Thyroid gland (tissue), 4 donors: ENCODE measurements around the gene TMEM125. TPM values are rescaled to one million over a fixed set of nuclear protein-coding genes. Genes with fewer than 3 reads are reported as not detected.

Source experiments
- DNase-seq, 2 donors: peaks; one replicate each; pipeline ENCODE4 v3.0.0-alpha.2; 2019
- H3K27ac ChIP-seq, 3 donors: fragments of 200-600 bp; sonication (generic); 1 replicate in 2 of 3; 2 replicates in 1 of 3; pipeline ENCODE4 v1.5.1; 2016 to 2019; ENCODE audit warnings: mild to moderate bottlenecking in 1 of 3, moderate library complexity in 1 of 3
- H3K27me3 ChIP-seq: fragments of 200-600 bp; sonication (generic); one replicate; pipeline ENCODE4 v1.5.1; 2019
- H3K36me3 ChIP-seq, 2 donors: fragments of 200-600 bp; sonication (generic); one replicate each; pipeline ENCODE4 v1.5.1; 2016 to 2019
- H3K4me1 ChIP-seq, 2 donors: fragments of 200-600 bp; sonication (generic); one replicate each; pipeline ENCODE4 v1.5.1; 2017 to 2019
- H3K4me3 ChIP-seq, 3 donors: fragments of 200-600 bp; sonication (generic); replicated peaks in 1 of 3; 1 replicate in 2 of 3; 2 replicates in 1 of 3; pipeline ENCODE4 v1.5.1; 2016; ENCODE audit warnings: mild to moderate bottlenecking in 1 of 3
- H3K9me3 ChIP-seq: fragments of 200-600 bp; sonication (generic); one replicate; pipeline ENCODE4 v1.5.1; 2017
- POLR2A ChIP-seq, 2 donors: fragments of 450-650 bp; IDR thresholded peaks; one replicate each; pipeline ENCODE4 v1.6.1; 2017; ENCODE audit warnings: antibody characterized with exemption in 2 of 2, mild to moderate bottlenecking in 2 of 2, moderate library complexity in 1 of 2
- WGBS, 2 donors: methylation state at CpG; one replicate each; pipeline ENCODE4 v1.1.5; 2017; 5-methylcytosine and 5-hydroxymethylcytosine counted together
- intact Hi-C: fragments of 100-400 bp; cut with DNase I; formaldehyde crosslinking; loops from one replicate; pipeline ENCODE4 v1.15.1; 2023
- total RNA-seq, 4 donors: library from RNA; depleted of rRNA; stranded (reverse); fragments of >200 nt; gene quantifications; one replicate each; pipeline ENCODE4 v1.2.3, GENCODE V29; 2016
- TF ChIP-seq, protein P1 (sequence below), 6 experiments: fragments of 200-600 bp in 3 of 6; fragments of 450-650 bp in 3 of 6; sonication (generic) in 3 of 6; IDR thresholded peaks; one replicate each; pipeline ENCODE4 v1.5.1; 2016 to 2019; ENCODE audit warnings: antibody characterized with exemption in 6 of 6, mild to moderate bottlenecking in 2 of 6, inconsistent platforms in 1 of 6, moderate library complexity in 1 of 6

TMEM125 gene
- total RNA-seq, 4 donors from 2014 or later: 50.8 to 127 (median 89.8) TPM

DNA sequence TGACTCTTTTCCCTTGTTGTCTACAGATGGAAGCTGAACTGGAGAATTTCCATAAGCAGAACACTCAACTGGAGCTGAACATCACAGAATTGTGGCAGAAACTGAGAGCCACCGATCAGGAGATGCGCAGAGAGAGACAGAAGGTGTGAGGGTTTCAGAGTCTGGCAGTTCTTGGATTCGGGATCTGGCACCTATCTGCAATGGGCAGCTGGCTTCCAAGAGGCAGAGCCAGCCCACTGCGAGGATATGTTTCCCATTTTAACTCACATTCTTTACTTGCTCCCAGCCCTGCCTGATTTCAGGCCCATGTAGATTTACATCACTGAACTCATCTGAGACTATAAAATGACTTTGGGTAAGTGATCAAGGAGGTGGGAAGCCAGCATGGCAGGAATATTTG, 37.3 kb upstream of the TMEM125 start:
- DNase-seq: no peak
- H3K4me3 ChIP-seq: no peak overlapping the region
- H3K27ac ChIP-seq: no peak overlapping the region
- H3K4me1 ChIP-seq: no peaks in the 10 kb centered on the region
- H3K9me3 ChIP-seq: no peaks in the 10 kb centered on the region
- H3K27me3 ChIP-seq: no peaks in the 10 kb centered on the region
- WGBS, 2 donors: 86 to 88% methylated on average over 4 of the region's 4 CpGs
- intact Hi-C loops: no loop called here
- no peak for TF ChIP-seq POLR2A (IDR thresholded peaks at IDR 0.05)
- TF ChIP-seq, protein P1, sequence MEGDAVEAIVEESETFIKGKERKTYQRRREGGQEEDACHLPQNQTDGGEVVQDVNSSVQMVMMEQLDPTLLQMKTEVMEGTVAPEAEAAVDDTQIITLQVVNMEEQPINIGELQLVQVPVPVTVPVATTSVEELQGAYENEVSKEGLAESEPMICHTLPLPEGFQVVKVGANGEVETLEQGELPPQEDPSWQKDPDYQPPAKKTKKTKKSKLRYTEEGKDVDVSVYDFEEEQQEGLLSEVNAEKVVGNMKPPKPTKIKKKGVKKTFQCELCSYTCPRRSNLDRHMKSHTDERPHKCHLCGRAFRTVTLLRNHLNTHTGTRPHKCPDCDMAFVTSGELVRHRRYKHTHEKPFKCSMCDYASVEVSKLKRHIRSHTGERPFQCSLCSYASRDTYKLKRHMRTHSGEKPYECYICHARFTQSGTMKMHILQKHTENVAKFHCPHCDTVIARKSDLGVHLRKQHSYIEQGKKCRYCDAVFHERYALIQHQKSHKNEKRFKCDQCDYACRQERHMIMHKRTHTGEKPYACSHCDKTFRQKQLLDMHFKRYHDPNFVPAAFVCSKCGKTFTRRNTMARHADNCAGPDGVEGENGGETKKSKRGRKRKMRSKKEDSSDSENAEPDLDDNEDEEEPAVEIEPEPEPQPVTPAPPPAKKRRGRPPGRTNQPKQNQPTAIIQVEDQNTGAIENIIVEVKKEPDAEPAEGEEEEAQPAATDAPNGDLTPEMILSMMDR (IDR thresholded peaks at IDR 0.05): no peak
- no peaks in the 10 kb centered on the region for H3K36me3 ChIP-seq

DNA sequence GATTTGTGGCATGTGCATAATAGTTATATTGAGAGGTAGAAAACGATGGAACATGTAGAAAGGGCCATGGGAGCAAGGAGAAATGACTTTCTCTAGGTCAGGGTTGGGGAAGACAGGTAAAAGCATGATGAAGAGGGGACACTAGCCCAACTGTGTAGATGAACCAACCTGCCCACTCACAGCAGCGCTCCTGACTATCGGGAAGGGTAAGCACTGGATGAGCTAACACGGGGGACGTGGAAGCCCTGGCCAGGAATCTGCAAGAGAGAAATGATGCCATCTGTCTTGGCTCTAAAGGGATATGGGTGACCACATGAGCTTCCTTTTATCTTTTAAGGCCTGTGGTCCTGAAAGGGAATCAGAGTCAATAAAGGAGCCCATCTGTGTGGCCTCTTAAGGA, 36.2 kb upstream of the TMEM125 start:
- WGBS, 2 donors: 92% methylated on average over 5 of the region's 5 CpGs
- no peak for DNase-seq
- Histone ChIP-seq H3K9me3 (no peaks in the 10 kb centered on the region), H3K4me1 (peaks cover 5 to 8% of the 10 kb centered on the region in 2 donors), H3K27me3 (no peaks in the 10 kb centered on the region), H3K27ac (no peak overlapping the region), H3K4me3 (no peak overlapping the region), H3K36me3 (no peaks in the 10 kb centered on the region)
- no peak for TF ChIP-seq POLR2A (IDR thresholded peaks at IDR 0.05)
- TF ChIP-seq, protein P1 (IDR thresholded peaks at IDR 0.05): no peak
- intact Hi-C loops: no loop called here

DNA sequence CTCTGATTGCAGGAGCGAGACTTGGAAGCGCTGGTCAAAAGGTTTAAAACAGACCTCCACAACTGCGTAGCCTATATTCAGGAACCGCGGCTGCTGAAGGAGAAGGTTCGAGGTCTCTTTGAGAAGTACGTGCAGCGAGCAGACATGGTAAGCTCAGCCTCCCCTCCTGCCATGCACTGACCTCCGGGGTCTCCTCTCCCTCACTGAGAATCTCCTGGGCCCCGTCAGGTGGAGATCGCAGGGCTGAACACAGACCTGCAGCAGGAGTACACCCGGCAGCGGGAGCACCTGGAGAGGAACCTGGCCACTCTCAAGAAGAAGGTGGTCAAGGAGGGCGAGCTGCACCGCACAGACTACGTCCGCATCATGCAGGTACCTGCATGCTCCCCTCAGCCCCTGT, 35.5 kb upstream of the TMEM125 start:
- no peak for TF ChIP-seq POLR2A (IDR thresholded peaks at IDR 0.05)
- TF ChIP-seq, protein P1 (IDR thresholded peaks at IDR 0.05): no peak
- Histone ChIP-seq H3K27me3 (no peaks in the 10 kb centered on the region), H3K36me3 (no peaks in the 10 kb centered on the region), H3K4me3 (no peak overlapping the region), H3K4me1 (peaks cover 10 to 14% of the 10 kb centered on the region in 2 donors), H3K27ac (no peak overlapping the region), H3K9me3 (no peaks in the 10 kb centered on the region)
- no peak for DNase-seq
- 93 to 96% methylated on average over 13 to 17 of the region's 17 CpGs for WGBS, 2 donors
- intact Hi-C loops: no loop called here

DNA sequence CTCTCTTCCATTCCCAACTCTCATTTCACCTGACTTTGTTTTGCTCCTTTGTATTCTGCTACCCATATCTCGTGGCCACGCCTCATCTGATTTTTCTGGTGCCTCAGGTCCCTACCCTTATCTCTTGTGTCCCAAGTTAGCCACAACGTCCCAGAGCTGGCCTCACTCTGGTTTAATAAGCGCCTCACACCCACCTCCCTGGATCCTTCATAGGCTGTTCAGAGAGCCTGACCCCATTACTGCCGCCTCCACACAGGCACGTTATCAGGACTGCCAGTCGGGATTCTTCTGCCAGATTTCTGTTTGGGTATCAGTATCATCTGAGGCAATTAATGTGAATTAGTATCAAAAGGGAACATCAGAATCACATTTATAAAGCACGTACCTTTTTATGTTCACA, 34.7 kb upstream of the TMEM125 start:
- Histone ChIP-seq H3K27ac (no peak overlapping the region), H3K36me3 (no peaks in the 10 kb centered on the region), H3K4me1 (peaks cover 15 to 21% of the 10 kb centered on the region in 2 donors), H3K27me3 (no peaks in the 10 kb centered on the region), H3K9me3 (no peaks in the 10 kb centered on the region), H3K4me3 (no peak overlapping the region)
- TF ChIP-seq, protein P1 (IDR thresholded peaks at IDR 0.05): no peak
- no peak for TF ChIP-seq POLR2A (IDR thresholded peaks at IDR 0.05)
- WGBS, 2 donors: 87 to 88% methylated on average over 8 of the region's 8 CpGs
- intact Hi-C loops: loop anchor here (5.0 kb wide), 1 partner anchor 182 kb away; no protein-coding TSS in a partner anchor
- DNase-seq: no peak

DNA sequence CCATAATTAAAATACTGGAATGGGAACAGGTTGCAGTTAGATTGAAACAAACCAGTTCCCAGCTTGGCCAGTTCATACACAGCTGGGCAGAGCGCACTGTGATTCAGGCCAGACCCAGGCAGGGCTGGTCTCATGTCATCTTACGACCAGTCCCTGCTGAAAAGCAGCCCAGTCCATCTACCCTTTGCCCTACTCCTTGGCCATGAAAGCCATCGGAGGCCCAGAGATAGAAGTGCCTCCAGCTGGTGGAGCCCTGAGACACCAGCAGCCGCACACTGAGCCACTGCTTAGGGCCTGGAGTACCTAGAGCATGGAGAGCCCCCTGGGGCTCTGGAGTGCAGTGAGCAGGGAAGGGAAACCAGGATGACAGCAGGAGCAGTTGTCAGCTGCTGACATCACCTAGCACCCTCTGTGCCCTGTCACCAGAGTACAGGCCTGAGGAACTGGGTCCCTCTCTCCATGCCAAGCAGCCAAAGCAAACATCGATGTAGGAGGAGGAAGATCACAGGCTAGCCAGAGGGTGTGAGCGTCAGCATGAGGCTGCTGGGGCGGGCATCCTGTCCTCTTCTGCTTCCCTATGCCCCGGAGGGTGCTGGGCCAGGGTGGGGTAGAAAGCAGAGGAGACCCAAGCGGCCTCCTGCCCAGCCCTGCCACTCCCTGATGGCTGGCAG, 34.2 kb upstream of the TMEM125 start:
- Histone ChIP-seq H3K4me1 (peaks cover 15 to 24% of the 10 kb centered on the region in 2 donors), H3K27ac (no peak overlapping the region), H3K4me3 (no peak overlapping the region), H3K27me3 (no peaks in the 10 kb centered on the region), H3K9me3 (no peaks in the 10 kb centered on the region), H3K36me3 (no peaks in the 10 kb centered on the region)
- intact Hi-C loops: loop anchor here (5.0 kb wide), 1 partner anchor 182 kb away; no protein-coding TSS in a partner anchor
- TF ChIP-seq, protein P1 (IDR thresholded peaks at IDR 0.05): no peak
- no peak for TF ChIP-seq POLR2A (IDR thresholded peaks at IDR 0.05)
- 73 to 87% methylated on average over 9 of the region's 9 CpGs for WGBS, 2 donors
- no peak for DNase-seq
